Sigmoid colon (tissue), 7 donors: ENCODE measurements around the gene FAM120B. TPM values are rescaled to one million over a fixed set of nuclear protein-coding genes. Genes with fewer than 3 reads are reported as not detected.
"Not testable (repeated sequence)": the region's sequence is repeated elsewhere in the genome, so short reads cannot be mapped to it uniquely, and the experiment has no call there.

Experiments used
- DNase-seq: peaks from one replicate; pipeline ENCODE4 v3.0.0-alpha.2; 2019
- H3K27ac ChIP-seq, 4 donors: fragments of 200-600 bp; sonication (generic); one replicate each; pipeline ENCODE4 v1.5.1; 2016 to 2019; ENCODE audit warnings: mild to moderate bottlenecking in 1 of 4
- H3K27me3 ChIP-seq, 3 donors: fragments of 200-600 bp; sonication (generic); one replicate each; pipeline ENCODE4 v1.5.1; 2019; ENCODE audit warnings: mild to moderate bottlenecking in 1 of 3
- H3K36me3 ChIP-seq, 4 donors: fragments of 200-600 bp; sonication (generic); one replicate each; pipeline ENCODE4 v1.5.1; 2016 to 2019
- H3K4me1 ChIP-seq, 4 donors: fragments of 200-600 bp; sonication (generic); one replicate each; pipeline ENCODE4 v1.5.1; 2017 to 2019
- H3K4me3 ChIP-seq, 4 donors: fragments of 200-600 bp; sonication (generic); one replicate each; pipeline ENCODE4 v1.5.1; 2017 to 2019; ENCODE audit warnings: mild to moderate bottlenecking in 2 of 4, moderate library complexity in 1 of 4
- H3K9me3 ChIP-seq, 4 donors: fragments of 200-600 bp in 3 of 4; sonication (generic) in 3 of 4; one replicate each; pipeline versions ENCODE4 v1.5.1 to v1.6.1; 2013 to 2019
- CTCF ChIP-seq, 4 experiments: fragments of 450-650 bp in 3 of 4; fragments of 200-600 bp in 1 of 4; IDR thresholded peaks; one replicate each; pipeline ENCODE4 v1.5.1; 2016 to 2019; ENCODE audit warnings: antibody characterized with exemption in 4 of 4, mild to moderate bottlenecking in 3 of 4, moderate library complexity in 2 of 4
- EP300 ChIP-seq, 4 donors: sonication (generic); formaldehyde crosslinking; IDR thresholded peaks; one replicate each; pipeline ENCODE4 v1.6.1; 2017; ENCODE audit warnings: antibody characterized with exemption in 4 of 4
- POLR2A ChIP-seq, 2 donors: fragments of 450-650 bp; IDR thresholded peaks; one replicate each; pipeline ENCODE4 v1.6.1; 2016; ENCODE audit warnings: antibody characterized with exemption in 2 of 2, mild to moderate bottlenecking in 2 of 2, moderate library complexity in 2 of 2
- POLR2AphosphoS5 ChIP-seq, 4 donors: sonication (generic); formaldehyde crosslinking; IDR thresholded peaks; one replicate each; pipeline ENCODE4 v1.6.1; 2017; ENCODE audit warnings: antibody characterized with exemption in 4 of 4
- WGBS, 2 donors: extraction: QIAGEN DNeasy Blood & Tissue Kit; methylation state at CpG; one replicate each; pipeline ENCODE4 v1.1.7; 2013; 5-methylcytosine and 5-hydroxymethylcytosine counted together
- intact Hi-C: fragments of 100-400 bp; cut with DNase I; formaldehyde crosslinking; loops from one replicate; pipeline ENCODE4 v1.15.1; 2023
- polyA plus RNA-seq, 3 donors: library from polyadenylated mRNA; stranded (reverse); fragments of 200-250 nt; gene quantifications; one replicate each; pipeline ENCODE4 v1.2.3, GENCODE V29; 2013
- total RNA-seq, 4 donors: library from RNA; depleted of rRNA; stranded (reverse); fragments of >200 nt; gene quantifications; one replicate each; pipeline ENCODE4 v1.1.0, GENCODE V29; 2016
- donor health status: healthy with polysubstance abuse.
- donor health status: Bipolar disorder and iron deficiency.
- donor health status: healthy.

FAM120B gene
- total and polyA plus RNA-seq, 7 donors: 5.5 to 55.0 (median 29.6) TPM

GRCh38 chr6:170264086-170264485, 42.5 kb upstream of the FAM120B start:
- intact Hi-C loops: no loop called here
- H3K9me3 ChIP-seq: no peaks in the 10 kb centered on the region
- no peak overlapping the region for H3K4me3 ChIP-seq
- H3K27ac ChIP-seq: no peak overlapping the region
- peak; percentile 37 for DNase-seq
- TF ChIP-seq POLR2AphosphoS5 (IDR thresholded peaks at IDR 0.05) (no peak), EP300 (IDR thresholded peaks at IDR 0.05) (no peak), CTCF (IDR thresholded peaks at IDR 0.05) (no peak), POLR2A (IDR thresholded peaks at IDR 0.05) (no peak)
- peaks cover 0 to 8% (median 3%) of the 10 kb centered on the region in 3 donors for H3K27me3 ChIP-seq
- 92 to 93% methylated on average over 7 of the region's 7 CpGs for WGBS, 2 donors
- no peaks in the 10 kb centered on the region for H3K36me3 ChIP-seq
- no peaks in the 10 kb centered on the region for H3K4me1 ChIP-seq

GRCh38 chr6:170264644-170265043, 41.9 kb upstream of the FAM120B start:
- intact Hi-C loops, H3K9me3 ChIP-seq, H3K36me3 ChIP-seq, H3K27me3 ChIP-seq, H3K4me3 ChIP-seq, H3K27ac ChIP-seq, H3K4me1 ChIP-seq: not testable (repeated sequence)
- peak; percentile 9 for DNase-seq
- 93% methylated on average over 12 of the region's 12 CpGs for WGBS, 2 donors

- no peak for DNase-seq
- intact Hi-C loops: no loop called here
- Histone ChIP-seq H3K9me3 (no peaks in the 10 kb centered on the region), H3K4me3 (no peak overlapping the region), H3K27ac (peak overlapping the region in 2 of 4 donors; percentile 3 to 17), H3K36me3 (no peaks in the 10 kb centered on the region), H3K27me3 (peaks cover 0 to 8% (median 3%) of the 10 kb centered on the region in 3 donors), H3K4me1 (peaks cover 0 to 10% (median 4%) of the 10 kb centered on the region in 4 donors)
- 16 to 64% methylated on average over 22 of the region's 22 CpGs for WGBS, 2 donors
- TF ChIP-seq POLR2A (IDR thresholded peaks at IDR 0.05): no peak
Measured at GRCh38 chr6:170265655-170266054, 40.9 kb upstream of the FAM120B start.

- TF ChIP-seq POLR2AphosphoS5 (IDR thresholded peaks at IDR 0.05): no peak
- 47 to 69% methylated on average over 18 of the region's 18 CpGs for WGBS, 2 donors
- peaks cover 0 to 10% (median 4%) of the 10 kb centered on the region in 4 donors for H3K4me1 ChIP-seq
- peak overlapping the region in 2 of 4 donors; percentile 3 to 17 for H3K27ac ChIP-seq
- intact Hi-C loops: no loop called here
- no peaks in the 10 kb centered on the region for H3K9me3 ChIP-seq
- peaks cover 0 to 8% (median 3%) of the 10 kb centered on the region in 3 donors for H3K27me3 ChIP-seq
- DNase-seq: no peak
- no peak overlapping the region for H3K4me3 ChIP-seq
- H3K36me3 ChIP-seq: no peaks in the 10 kb centered on the region
Measured at GRCh38 chr6:170266061-170266825, 40.3 kb upstream of the FAM120B start.

- Histone ChIP-seq H3K27me3 (no peaks in the 10 kb centered on the region), H3K36me3 (no peaks in the 10 kb centered on the region), H3K27ac (no peak overlapping the region), H3K4me3 (no peak overlapping the region), H3K9me3 (no peaks in the 10 kb centered on the region), H3K4me1 (peaks cover 0 to 10% (median 4%) of the 10 kb centered on the region in 4 donors)
- 85 to 93% methylated on average over 14 of the region's 14 CpGs for WGBS, 2 donors
- DNase-seq: no peak
- intact Hi-C loops: no loop called here
- TF ChIP-seq POLR2AphosphoS5 (IDR thresholded peaks at IDR 0.05) (no peak), POLR2A (IDR thresholded peaks at IDR 0.05) (no peak), CTCF (IDR thresholded peaks at IDR 0.05) (no peak), EP300 (IDR thresholded peaks at IDR 0.05) (no peak)
Measured at GRCh38 chr6:170267688-170268087, 38.9 kb upstream of the FAM120B start.

GRCh38 chr6:170268216-170269129, 38.1 kb upstream of the FAM120B start:
- Histone ChIP-seq H3K36me3 (no peaks in the 10 kb centered on the region), H3K4me1 (peaks cover 0 to 10% (median 4%) of the 10 kb centered on the region in 4 donors), H3K27me3 (no peaks in the 10 kb centered on the region), H3K4me3 (no peak overlapping the region), H3K27ac (no peak overlapping the region), H3K9me3 (no peaks in the 10 kb centered on the region)
- DNase-seq: no peak
- WGBS, 2 donors: 80 to 92% methylated on average over 22 of the region's 22 CpGs
- intact Hi-C loops: no loop called here
- no peak for TF ChIP-seq POLR2A (IDR thresholded peaks at IDR 0.05)
- TF ChIP-seq EP300 (IDR thresholded peaks at IDR 0.05): no peak
- TF ChIP-seq CTCF (IDR thresholded peaks at IDR 0.05): no peak
- TF ChIP-seq POLR2AphosphoS5 (IDR thresholded peaks at IDR 0.05): no peak
